Measurements from ENCODE around the gene VAC14.

GRCh38 chr16:70694088-70694867 is 106.7 kb downstream of the VAC14 start:
- TF ChIP-seq CTCF (conservative IDR thresholded peaks at IDR 0.05 in 1 of 2, IDR thresholded peaks at IDR 0.05 in 1 of 2; ENCODE audit: extremely low read depth in 1 of 2, insufficient read depth in 1 of 2, low read depth in 1 of 2, low read length in 2 of 2), result no peak
- no peak for TF ChIP-seq EZH2 (IDR thresholded peaks at IDR 0.05; ENCODE audit: borderline replicate concordance, low read length)
